Measurements from ENCODE around the gene TUBG1.

DNA sequence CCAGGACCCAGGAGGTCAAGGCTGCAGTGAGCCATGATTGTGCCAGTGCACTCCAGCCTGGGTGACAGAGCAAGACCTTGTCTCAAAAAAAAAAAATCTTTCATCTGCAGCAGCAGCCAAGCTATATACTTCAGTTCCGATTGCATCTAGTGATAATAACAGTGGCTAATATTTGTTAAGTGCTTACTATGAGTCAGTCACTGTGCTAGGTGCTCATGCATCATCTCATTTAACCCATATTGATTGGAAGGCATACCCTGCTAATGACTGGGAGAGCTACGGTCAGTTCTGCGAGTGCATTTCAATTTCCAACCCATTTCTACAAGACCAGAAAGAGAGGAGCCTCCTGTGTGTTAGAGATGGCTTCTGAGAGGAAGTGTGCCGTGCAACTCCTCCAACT lies 41.9 kb downstream of the TUBG1 start:
- no peak for TF ChIP-seq EZH2 (optimal IDR thresholded peaks at IDR 0.05; ENCODE audit: low read depth, low read length)
- no peak for TF ChIP-seq CTCF (IDR thresholded peaks at IDR 0.05; ENCODE audit: low read length)
- no peak for TF ChIP-seq EZH2phosphoT487 (IDR thresholded peaks at IDR 0.05; ENCODE audit: low read length)

Measured in MM.1S (cell line).